ENCODE measurements around the gene SSX2IP. TPM values are rescaled to one million over a fixed set of nuclear protein-coding genes. Genes with fewer than 3 reads are reported as not detected.

SSX2IP gene
- total and polyA plus RNA-seq, 2 experiments from 2014 or later, result 23.2 to 28.4 TPM

DNA sequence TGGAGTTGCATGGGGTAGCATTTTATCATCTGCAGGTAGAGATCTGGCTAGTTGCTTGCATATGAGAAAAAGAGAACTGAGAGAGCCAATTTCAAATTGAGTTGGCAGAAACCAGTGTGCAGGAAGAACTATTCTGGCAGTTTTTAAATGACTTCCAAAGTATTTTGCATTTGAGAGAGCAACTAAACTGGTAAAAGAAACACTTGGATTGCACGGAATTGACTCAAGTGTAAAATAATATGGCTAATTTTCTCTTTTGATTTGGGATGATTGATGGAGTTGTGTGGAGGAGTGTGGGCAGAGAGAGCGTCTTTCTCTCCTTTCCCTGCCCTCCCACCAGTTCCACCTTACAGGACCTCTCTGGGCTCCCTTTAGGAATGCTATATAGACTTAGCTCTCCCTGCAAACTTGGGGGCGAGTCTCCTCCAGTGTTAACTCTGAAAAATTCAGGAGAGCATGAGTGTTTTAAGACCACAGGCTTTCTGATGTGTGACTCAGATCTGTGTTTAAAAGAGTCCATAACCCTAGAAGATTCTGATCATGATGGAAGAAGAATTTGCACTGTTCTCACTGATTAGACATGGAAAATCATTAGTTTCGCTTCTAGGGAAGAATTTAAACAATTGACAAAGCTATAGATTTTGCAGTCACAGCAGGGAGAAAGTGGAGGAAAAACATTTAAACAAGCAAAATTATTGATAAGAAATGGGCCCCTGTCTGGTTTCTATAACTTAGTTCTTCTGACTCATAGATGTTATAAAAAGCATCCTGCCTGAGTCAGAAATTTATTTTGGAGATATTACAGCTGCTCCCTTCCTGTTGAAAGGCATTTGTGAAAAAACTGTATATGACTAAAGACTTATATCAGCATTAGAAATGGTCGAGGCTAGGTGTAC, 91.2 kb downstream of the SSX2IP start:
- peaks cover 6% of the 10 kb centered on the region for H3K9me3 Mint-ChIP-seq
- peaks cover 3% of the 10 kb centered on the region for H3K27me3 Mint-ChIP-seq (ENCODE audit: insufficient read depth, low read depth, poor library complexity)
- no peak for DNase-seq (ENCODE audit: low spot score)
- no peaks in the 10 kb centered on the region; the same call in 2 of the 3 replicates for H3K4me1 Mint-ChIP-seq
- TF ChIP-seq, protein P1, sequence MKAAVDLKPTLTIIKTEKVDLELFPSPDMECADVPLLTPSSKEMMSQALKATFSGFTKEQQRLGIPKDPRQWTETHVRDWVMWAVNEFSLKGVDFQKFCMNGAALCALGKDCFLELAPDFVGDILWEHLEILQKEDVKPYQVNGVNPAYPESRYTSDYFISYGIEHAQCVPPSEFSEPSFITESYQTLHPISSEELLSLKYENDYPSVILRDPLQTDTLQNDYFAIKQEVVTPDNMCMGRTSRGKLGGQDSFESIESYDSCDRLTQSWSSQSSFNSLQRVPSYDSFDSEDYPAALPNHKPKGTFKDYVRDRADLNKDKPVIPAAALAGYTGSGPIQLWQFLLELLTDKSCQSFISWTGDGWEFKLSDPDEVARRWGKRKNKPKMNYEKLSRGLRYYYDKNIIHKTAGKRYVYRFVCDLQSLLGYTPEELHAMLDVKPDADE (IDR thresholded peaks at IDR 0.05), result no peak
- no peak for TF ChIP-seq EZH2phosphoT487 (IDR thresholded peaks at IDR 0.05; ENCODE audit: unreplicated experiment)
- TF ChIP-seq, protein P2, sequence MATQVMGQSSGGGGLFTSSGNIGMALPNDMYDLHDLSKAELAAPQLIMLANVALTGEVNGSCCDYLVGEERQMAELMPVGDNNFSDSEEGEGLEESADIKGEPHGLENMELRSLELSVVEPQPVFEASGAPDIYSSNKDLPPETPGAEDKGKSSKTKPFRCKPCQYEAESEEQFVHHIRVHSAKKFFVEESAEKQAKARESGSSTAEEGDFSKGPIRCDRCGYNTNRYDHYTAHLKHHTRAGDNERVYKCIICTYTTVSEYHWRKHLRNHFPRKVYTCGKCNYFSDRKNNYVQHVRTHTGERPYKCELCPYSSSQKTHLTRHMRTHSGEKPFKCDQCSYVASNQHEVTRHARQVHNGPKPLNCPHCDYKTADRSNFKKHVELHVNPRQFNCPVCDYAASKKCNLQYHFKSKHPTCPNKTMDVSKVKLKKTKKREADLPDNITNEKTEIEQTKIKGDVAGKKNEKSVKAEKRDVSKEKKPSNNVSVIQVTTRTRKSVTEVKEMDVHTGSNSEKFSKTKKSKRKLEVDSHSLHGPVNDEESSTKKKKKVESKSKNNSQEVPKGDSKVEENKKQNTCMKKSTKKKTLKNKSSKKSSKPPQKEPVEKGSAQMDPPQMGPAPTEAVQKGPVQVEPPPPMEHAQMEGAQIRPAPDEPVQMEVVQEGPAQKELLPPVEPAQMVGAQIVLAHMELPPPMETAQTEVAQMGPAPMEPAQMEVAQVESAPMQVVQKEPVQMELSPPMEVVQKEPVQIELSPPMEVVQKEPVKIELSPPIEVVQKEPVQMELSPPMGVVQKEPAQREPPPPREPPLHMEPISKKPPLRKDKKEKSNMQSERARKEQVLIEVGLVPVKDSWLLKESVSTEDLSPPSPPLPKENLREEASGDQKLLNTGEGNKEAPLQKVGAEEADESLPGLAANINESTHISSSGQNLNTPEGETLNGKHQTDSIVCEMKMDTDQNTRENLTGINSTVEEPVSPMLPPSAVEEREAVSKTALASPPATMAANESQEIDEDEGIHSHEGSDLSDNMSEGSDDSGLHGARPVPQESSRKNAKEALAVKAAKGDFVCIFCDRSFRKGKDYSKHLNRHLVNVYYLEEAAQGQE (IDR thresholded peaks at IDR 0.05; ENCODE audit: unreplicated experiment), result no peak
- TF ChIP-seq STAT1 (IDR thresholded peaks at IDR 0.05; ENCODE audit: unreplicated experiment), result no peak
- TF ChIP-seq JUNB (IDR thresholded peaks at IDR 0.05; ENCODE audit: unreplicated experiment), result no peak
- no peak for TF ChIP-seq NANOG (IDR thresholded peaks at IDR 0.05; ENCODE audit: borderline replicate concordance)
- TF ChIP-seq EZH2 (IDR thresholded peaks at IDR 0.05; ENCODE audit: low read depth, unreplicated experiment), result no peak
- TF ChIP-seq, protein P3, sequence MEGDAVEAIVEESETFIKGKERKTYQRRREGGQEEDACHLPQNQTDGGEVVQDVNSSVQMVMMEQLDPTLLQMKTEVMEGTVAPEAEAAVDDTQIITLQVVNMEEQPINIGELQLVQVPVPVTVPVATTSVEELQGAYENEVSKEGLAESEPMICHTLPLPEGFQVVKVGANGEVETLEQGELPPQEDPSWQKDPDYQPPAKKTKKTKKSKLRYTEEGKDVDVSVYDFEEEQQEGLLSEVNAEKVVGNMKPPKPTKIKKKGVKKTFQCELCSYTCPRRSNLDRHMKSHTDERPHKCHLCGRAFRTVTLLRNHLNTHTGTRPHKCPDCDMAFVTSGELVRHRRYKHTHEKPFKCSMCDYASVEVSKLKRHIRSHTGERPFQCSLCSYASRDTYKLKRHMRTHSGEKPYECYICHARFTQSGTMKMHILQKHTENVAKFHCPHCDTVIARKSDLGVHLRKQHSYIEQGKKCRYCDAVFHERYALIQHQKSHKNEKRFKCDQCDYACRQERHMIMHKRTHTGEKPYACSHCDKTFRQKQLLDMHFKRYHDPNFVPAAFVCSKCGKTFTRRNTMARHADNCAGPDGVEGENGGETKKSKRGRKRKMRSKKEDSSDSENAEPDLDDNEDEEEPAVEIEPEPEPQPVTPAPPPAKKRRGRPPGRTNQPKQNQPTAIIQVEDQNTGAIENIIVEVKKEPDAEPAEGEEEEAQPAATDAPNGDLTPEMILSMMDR (conservative IDR thresholded peaks at IDR 0.05; ENCODE audit: low read depth in 2 of 2), result no peak
- no peak for TF ChIP-seq ZNF331 (CRISPR knock-in tag; IDR thresholded peaks at IDR 0.05; ENCODE audit: low read depth)
- TF ChIP-seq POLR2AphosphoS5 (IDR thresholded peaks at IDR 0.05; ENCODE audit: low read depth), result no peak
- no peak overlapping the region for H3K27ac Mint-ChIP-seq
- Histone ChIP-seq H3K9me2 (ENCODE audit: insufficient read depth) (no peaks in the 10 kb centered on the region), H3K4me1 (ENCODE audit: insufficient read depth) (no peaks in the 10 kb centered on the region; the same call in 1 of the 2 replicates), H3F3A (replicated peaks; ENCODE audit: low read depth) (no peaks in the 10 kb centered on the region), H4K20me1 (replicated peaks; ENCODE audit: insufficient read depth) (no peaks in the 10 kb centered on the region), H3K27me3 (ENCODE audit: insufficient read depth) (no peaks in the 10 kb centered on the region), H3K79me2 (replicated peaks; ENCODE audit: insufficient read depth) (no peaks in the 10 kb centered on the region), H3K4me3 (no peak overlapping the region), H3K36me3 (ENCODE audit: insufficient read depth) (no peaks in the 10 kb centered on the region), H2AFZ (peak overlapping the region; percentile 56; the same call in 1 of the 2 replicates), H3K4me2 (no peak overlapping the region), H3K27ac (ENCODE audit: low read depth) (no peak overlapping the region)
- ATAC-seq, result no peak
- H3K36me3 Mint-ChIP-seq (ENCODE audit: low read depth), result peaks cover 1% of the 10 kb centered on the region; the same call in 1 of the 3 replicates
- H3K4me3 Mint-ChIP-seq, result no peak overlapping the region
